ENCODE results near the gene PPP1R9A.

- TF ChIP-seq CTCF (IDR thresholded peaks at IDR 0.05) (no peak), POLR2A (IDR thresholded peaks at IDR 0.05) (no peak)
Measured at GRCh38 chr7:95006010-95006409, 98.6 kb downstream of the PPP1R9A start.

Data from tibial nerve (tissue), 3 donors.